Neural cell (in vitro differentiated cells): ENCODE results near the gene C10orf105. TPM values are rescaled to one million over a fixed set of nuclear protein-coding genes. Genes with fewer than 3 reads are reported as not detected.

ENCODE experiments used
- H2AFZ ChIP-seq: fragments of 200-600, 300-800 bp; sonication (generic), shearing (Covaris generic); 2 replicates; pipeline ENCODE4 v1.6.0; 2014; ENCODE audit warnings: low read depth, mild to moderate bottlenecking, antibody characterized with exemption, low read length, moderate library complexity
- H3F3A ChIP-seq: fragments of 200-600 bp; shearing (Covaris generic); 2 replicates; pipeline ENCODE4 v1.6.1; 2016; ENCODE audit warnings: mild to moderate bottlenecking, moderate library complexity, mixed read lengths, antibody characterized with exemption, low read length; ENCODE audit not compliant: insufficient read depth, poor library complexity, severe bottlenecking
- H3K27ac ChIP-seq: fragments of 200-600, 300-800 bp; sonication (generic), shearing (Covaris generic); 2 replicates; pipeline ENCODE4 v1.5.1; 2014; ENCODE audit warnings: mild to moderate bottlenecking, low read length, moderate library complexity
- H3K27me3 ChIP-seq: fragments of 300-800, 200-600 bp; sonication (generic), shearing (Covaris generic); 2 replicates; pipeline ENCODE4 v1.6.0; 2014; ENCODE audit warnings: mild to moderate bottlenecking, low read depth, low read length, moderate library complexity; ENCODE audit not compliant: insufficient read depth
- H3K36me3 ChIP-seq: fragments of 300-800, 200-600 bp; sonication (generic), shearing (Covaris generic); 2 replicates; pipeline ENCODE4 v1.5.1; 2014; ENCODE audit warnings: mild to moderate bottlenecking, antibody characterized with exemption, low read length, moderate library complexity; ENCODE audit not compliant: insufficient read depth
- H3K4me2 ChIP-seq: fragments of 300-800, 200-600 bp; sonication (generic), shearing (Covaris generic); 2 replicates; pipeline ENCODE4 v1.6.0; 2014; ENCODE audit warnings: mild to moderate bottlenecking, low read length
- H3K4me3 ChIP-seq: fragments of 300-800, 200-600 bp; sonication (generic), shearing (Covaris generic); 2 replicates; pipeline ENCODE4 v1.5.1; 2014; ENCODE audit warnings: mild to moderate bottlenecking, low read length, moderate library complexity
- H3K79me2 ChIP-seq: fragments of 200-600 bp; shearing (Covaris generic); replicated peaks from 2 replicates; pipeline ENCODE4 v1.6.0; 2014; ENCODE audit warnings: mild to moderate bottlenecking, low read length, moderate library complexity; ENCODE audit not compliant: insufficient read depth
- H3K9ac ChIP-seq: fragments of 300-800, 200-600 bp; sonication (generic), shearing (Covaris generic); 2 replicates; pipeline ENCODE4 v1.6.1; 2016; ENCODE audit warnings: mild to moderate bottlenecking, low read length, mixed read lengths
- H3K9me2 ChIP-seq: fragments of 200-600 bp; shearing (Covaris generic); 2 replicates; pipeline ENCODE4 v1.6.1; 2016; ENCODE audit warnings: mild to moderate bottlenecking, low read length, mixed read lengths; ENCODE audit not compliant: insufficient read depth
- H3K9me3 ChIP-seq: fragments of 200-600, 300-800 bp; sonication (generic), shearing (Covaris generic); 2 replicates; pipeline ENCODE4 v1.6.1; 2016; ENCODE audit warnings: mild to moderate bottlenecking, mixed run types, low read length, moderate library complexity, mixed read lengths
- H4K20me1 ChIP-seq: fragments of 200-600 bp; shearing (Covaris generic); 2 replicates; pipeline ENCODE4 v1.6.1; 2016; ENCODE audit warnings: mild to moderate bottlenecking, mixed run types; ENCODE audit not compliant: insufficient read depth
- EP300 ChIP-seq: fragments of 450-650 bp; conservative IDR thresholded peaks from 2 replicates; pipeline ENCODE4 v1.6.1; 2014; ENCODE audit warnings: antibody characterized with exemption, mild to moderate bottlenecking, moderate library complexity; ENCODE audit not compliant: poor library complexity, severe bottlenecking
- EZH2 ChIP-seq: fragments of 200-600, 300-800 bp; shearing (Covaris generic), sonication (generic); IDR thresholded peaks from 2 replicates; pipeline ENCODE4 v1.6.1; 2014; ENCODE audit warnings: antibody characterized with exemption, low read length, borderline replicate concordance, mild to moderate bottlenecking; ENCODE audit not compliant: insufficient read depth, poor library complexity, severe bottlenecking
- MXI1 ChIP-seq: fragments of 450-650 bp; conservative IDR thresholded peaks from 2 replicates; pipeline ENCODE4 v1.6.1; 2014; ENCODE audit warnings: antibody characterized with exemption, mild to moderate bottlenecking; ENCODE audit not compliant: poor library complexity, severe bottlenecking
- POLR2AphosphoS5 ChIP-seq: IDR thresholded peaks from 2 replicates; pipeline ENCODE4 v1.6.1; 2012
- RAD21 ChIP-seq: fragments of 450-650 bp; conservative IDR thresholded peaks from 2 replicates; pipeline ENCODE4 v1.6.1; 2014; ENCODE audit warnings: antibody characterized with exemption, mild to moderate bottlenecking, moderate library complexity
- SMC3 ChIP-seq: fragments of 450-650 bp; conservative IDR thresholded peaks from 2 replicates; pipeline ENCODE4 v1.6.1; 2014; ENCODE audit warnings: antibody characterized with exemption, mild to moderate bottlenecking, moderate library complexity; ENCODE audit not compliant: poor library complexity
- TAF1 ChIP-seq: IDR thresholded peaks from 2 replicates; pipeline ENCODE4 v1.6.1; 2012; ENCODE audit warnings: low read depth
- polyA minus RNA-seq: library from RNA; depleted of rRNA, polyadenylated mRNA; stranded (reverse); fragments of >200 nt; gene quantifications from 2 replicates; pipeline ENCODE4 v1.2.3, GENCODE V29; 2014
- polyA plus RNA-seq: library from polyadenylated mRNA; depleted of rRNA; stranded (reverse); fragments of >200 nt; gene quantifications from 2 replicates; pipeline ENCODE4 v1.2.3, GENCODE V29; 2014
- TF ChIP-seq, protein P1 (sequence below): IDR thresholded peaks from 2 replicates; pipeline ENCODE4 v1.6.1; 2012; ENCODE audit warnings: borderline replicate concordance
- TF ChIP-seq, protein P2 (sequence below): fragments of 450-650 bp; IDR thresholded peaks from 2 replicates; pipeline ENCODE4 v1.5.1; 2014; ENCODE audit warnings: antibody characterized with exemption, mild to moderate bottlenecking, moderate library complexity; ENCODE audit not compliant: poor library complexity, severe bottlenecking

Gene C10orf105, protein sequence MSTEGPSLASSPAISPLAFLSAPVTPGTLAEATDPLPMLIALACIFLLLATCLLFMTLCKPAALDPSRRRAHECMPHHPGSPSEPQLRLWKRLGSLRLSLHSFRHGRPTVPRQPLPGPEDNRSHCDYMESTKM
- polyA plus RNA-seq (0.11 TPM in 1 of 2 replicates, not detected in the other), polyA minus RNA-seq (not detected in 2 replicates)

DNA sequence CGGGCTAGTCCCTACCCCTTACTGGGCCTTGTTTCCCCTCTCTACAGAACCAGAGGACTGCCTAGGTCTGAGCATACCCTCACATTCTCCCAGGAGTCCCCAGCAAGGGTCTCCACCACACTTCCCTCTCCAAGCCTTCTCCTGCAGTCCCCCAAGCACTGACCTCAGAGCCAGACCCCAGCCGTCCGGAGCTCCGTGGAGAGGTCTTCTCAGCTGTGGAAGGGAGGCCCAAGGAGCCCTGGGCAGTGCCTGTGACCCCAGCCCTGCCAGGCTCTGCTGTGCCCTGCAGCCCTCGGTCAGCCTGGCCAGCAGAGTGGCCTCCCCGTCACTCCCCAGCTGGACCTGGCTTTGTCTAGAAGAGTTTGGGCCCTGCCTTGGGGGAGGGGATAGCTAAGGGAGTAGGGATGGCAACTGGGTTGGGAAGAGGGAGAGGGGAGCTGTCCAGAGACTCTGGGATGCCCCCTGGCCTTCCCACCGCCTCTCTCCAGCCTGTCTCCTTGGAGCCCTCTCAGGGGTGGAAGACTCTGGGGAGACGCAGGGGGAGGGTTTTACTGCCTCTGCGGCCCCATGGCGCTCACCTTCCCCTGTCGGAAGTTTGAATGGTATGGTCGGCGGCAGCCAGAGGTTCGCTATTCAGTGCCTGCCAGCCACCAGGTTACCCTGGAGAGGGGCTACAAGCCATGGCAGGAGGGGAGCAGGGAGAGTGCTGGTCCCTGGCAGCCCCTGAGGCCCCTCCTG, at the start of gene C10orf105:
Gene C10orf105, minus strand, starts transcription at position 315 of the 738 bp plus-strand sequence. CDS start 3,441 bp downstream, outside the sequence.
- no peaks in the 10 kb centered on the region for H3K79me2 ChIP-seq
- no peaks in the 10 kb centered on the region for H3K27me3 ChIP-seq
- no peaks in the 10 kb centered on the region for H3F3A ChIP-seq
- no peak within 1 kb of the TSS for H3K4me3 ChIP-seq
- H4K20me1 ChIP-seq = no peaks in the 10 kb centered on the region
- H3K36me3 ChIP-seq = no peaks in the 10 kb centered on the region
- no peak within 1 kb of the TSS for H2AFZ ChIP-seq
- H3K9me2 ChIP-seq = no peaks in the 10 kb centered on the region
- TF ChIP-seq MXI1 (no peak), SMC3 (no peak), TAF1 (no peak), EP300 (no peak), EZH2 (no peak), RAD21 (no peak), POLR2AphosphoS5 (no peak)
- TF ChIP-seq, protein P1, sequence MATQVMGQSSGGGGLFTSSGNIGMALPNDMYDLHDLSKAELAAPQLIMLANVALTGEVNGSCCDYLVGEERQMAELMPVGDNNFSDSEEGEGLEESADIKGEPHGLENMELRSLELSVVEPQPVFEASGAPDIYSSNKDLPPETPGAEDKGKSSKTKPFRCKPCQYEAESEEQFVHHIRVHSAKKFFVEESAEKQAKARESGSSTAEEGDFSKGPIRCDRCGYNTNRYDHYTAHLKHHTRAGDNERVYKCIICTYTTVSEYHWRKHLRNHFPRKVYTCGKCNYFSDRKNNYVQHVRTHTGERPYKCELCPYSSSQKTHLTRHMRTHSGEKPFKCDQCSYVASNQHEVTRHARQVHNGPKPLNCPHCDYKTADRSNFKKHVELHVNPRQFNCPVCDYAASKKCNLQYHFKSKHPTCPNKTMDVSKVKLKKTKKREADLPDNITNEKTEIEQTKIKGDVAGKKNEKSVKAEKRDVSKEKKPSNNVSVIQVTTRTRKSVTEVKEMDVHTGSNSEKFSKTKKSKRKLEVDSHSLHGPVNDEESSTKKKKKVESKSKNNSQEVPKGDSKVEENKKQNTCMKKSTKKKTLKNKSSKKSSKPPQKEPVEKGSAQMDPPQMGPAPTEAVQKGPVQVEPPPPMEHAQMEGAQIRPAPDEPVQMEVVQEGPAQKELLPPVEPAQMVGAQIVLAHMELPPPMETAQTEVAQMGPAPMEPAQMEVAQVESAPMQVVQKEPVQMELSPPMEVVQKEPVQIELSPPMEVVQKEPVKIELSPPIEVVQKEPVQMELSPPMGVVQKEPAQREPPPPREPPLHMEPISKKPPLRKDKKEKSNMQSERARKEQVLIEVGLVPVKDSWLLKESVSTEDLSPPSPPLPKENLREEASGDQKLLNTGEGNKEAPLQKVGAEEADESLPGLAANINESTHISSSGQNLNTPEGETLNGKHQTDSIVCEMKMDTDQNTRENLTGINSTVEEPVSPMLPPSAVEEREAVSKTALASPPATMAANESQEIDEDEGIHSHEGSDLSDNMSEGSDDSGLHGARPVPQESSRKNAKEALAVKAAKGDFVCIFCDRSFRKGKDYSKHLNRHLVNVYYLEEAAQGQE = no peak
- TF ChIP-seq, protein P2, sequence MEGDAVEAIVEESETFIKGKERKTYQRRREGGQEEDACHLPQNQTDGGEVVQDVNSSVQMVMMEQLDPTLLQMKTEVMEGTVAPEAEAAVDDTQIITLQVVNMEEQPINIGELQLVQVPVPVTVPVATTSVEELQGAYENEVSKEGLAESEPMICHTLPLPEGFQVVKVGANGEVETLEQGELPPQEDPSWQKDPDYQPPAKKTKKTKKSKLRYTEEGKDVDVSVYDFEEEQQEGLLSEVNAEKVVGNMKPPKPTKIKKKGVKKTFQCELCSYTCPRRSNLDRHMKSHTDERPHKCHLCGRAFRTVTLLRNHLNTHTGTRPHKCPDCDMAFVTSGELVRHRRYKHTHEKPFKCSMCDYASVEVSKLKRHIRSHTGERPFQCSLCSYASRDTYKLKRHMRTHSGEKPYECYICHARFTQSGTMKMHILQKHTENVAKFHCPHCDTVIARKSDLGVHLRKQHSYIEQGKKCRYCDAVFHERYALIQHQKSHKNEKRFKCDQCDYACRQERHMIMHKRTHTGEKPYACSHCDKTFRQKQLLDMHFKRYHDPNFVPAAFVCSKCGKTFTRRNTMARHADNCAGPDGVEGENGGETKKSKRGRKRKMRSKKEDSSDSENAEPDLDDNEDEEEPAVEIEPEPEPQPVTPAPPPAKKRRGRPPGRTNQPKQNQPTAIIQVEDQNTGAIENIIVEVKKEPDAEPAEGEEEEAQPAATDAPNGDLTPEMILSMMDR = no peak
- H3K27ac ChIP-seq = no peak within 1 kb of the TSS
- H3K9me3 ChIP-seq = no peaks in the 10 kb centered on the region
- H3K4me2 ChIP-seq = no peak within 1 kb of the TSS
- no peak within 1 kb of the TSS for H3K9ac ChIP-seq

DNA sequence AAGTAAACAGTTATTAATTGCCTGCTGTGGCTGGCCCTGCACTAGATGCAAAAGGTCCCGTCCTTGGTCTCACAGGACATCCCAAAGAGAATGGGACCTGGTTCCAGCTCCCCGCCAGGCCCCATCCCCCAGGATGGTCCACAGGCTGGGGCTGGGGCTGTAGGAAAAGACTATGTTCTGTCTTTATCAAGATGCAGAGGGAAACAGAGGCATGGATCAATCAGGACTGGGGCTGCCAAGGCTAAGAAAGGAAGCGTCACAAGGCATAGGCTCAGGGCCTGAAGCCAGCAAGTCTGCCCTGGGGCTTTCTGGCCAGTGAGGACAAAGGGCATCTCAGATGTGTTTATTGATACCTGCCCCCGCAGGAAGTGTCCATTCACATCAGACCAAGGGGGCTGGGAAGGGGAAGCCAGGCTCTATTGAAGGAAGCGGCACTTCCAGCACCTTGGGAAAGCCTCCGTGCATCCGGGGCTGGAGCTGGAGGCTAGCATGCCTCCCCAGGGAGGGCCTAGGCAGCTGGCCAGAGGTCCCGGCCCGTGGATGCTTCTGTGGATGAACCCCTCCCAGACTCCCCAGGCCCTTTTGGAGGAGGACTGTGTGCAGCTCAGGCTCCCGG, 48.0 kb upstream of the C10orf105 start:
- H3K4me3 ChIP-seq = no peak overlapping the region
- H3K79me2 ChIP-seq = no peaks in the 10 kb centered on the region
- no peaks in the 10 kb centered on the region for H4K20me1 ChIP-seq
- peaks cover 3% of the 10 kb centered on the region for H3K27me3 ChIP-seq
- H3F3A ChIP-seq = no peaks in the 10 kb centered on the region
- H3K9ac ChIP-seq = no peak overlapping the region
- H2AFZ ChIP-seq = no peak overlapping the region
- H3K27ac ChIP-seq = no peak overlapping the region
- no peaks in the 10 kb centered on the region for H3K36me3 ChIP-seq
- TF ChIP-seq SMC3 (no peak), EZH2 (no peak), EP300 (no peak), POLR2AphosphoS5 (no peak), RAD21 (no peak), MXI1 (no peak), TAF1 (no peak)
- TF ChIP-seq, protein P1 = no peak
- TF ChIP-seq, protein P2 = no peak
- no peaks in the 10 kb centered on the region for H3K9me3 ChIP-seq
- H3K9me2 ChIP-seq = no peaks in the 10 kb centered on the region
- no peak overlapping the region for H3K4me2 ChIP-seq
